ENCODE measurements around the gene PCED1B.
A peak's percentile ranks its signal among the peaks of the same experiment; 100 is the strongest.
"Not testable (repeated sequence)": the region's sequence is repeated elsewhere in the genome, so short reads cannot be mapped to it uniquely, and the experiment has no call there.

PCED1B gene

GRCh38 chr12:47272412-47273190 is 193.2 kb downstream of the PCED1B start:
- no peak for DNase-seq (ENCODE audit: low read depth in 2 of 2)

GRCh38 chr12:47273191-47273626 is 193.8 kb downstream of the PCED1B start:
- DNase-seq (ENCODE audit: low read depth in 2 of 2) = no peak

- DNase-seq (ENCODE audit: low read depth in 2 of 2) = no peak
Measured at GRCh38 chr12:47274760-47275159, 195.3 kb downstream of the PCED1B start.

- DNase-seq (ENCODE audit: low read depth in 2 of 2) = no peak
Measured at GRCh38 chr12:47276253-47276620, 196.8 kb downstream of the PCED1B start.

GRCh38 chr12:47276621-47277309 is 197.3 kb downstream of the PCED1B start:
- DNase-seq (ENCODE audit: low read depth in 2 of 2) = peak; percentile 8 to 32

GRCh38 chr12:47277972-47278448 is 198.6 kb downstream of the PCED1B start:
- no peak for DNase-seq (ENCODE audit: low read depth in 2 of 2)

GRCh38 chr12:47279758-47280157 is 200.3 kb downstream of the PCED1B start:
- not testable (repeated sequence) for DNase-seq (ENCODE audit: low read depth in 2 of 2)

- DNase-seq (ENCODE audit: low read depth in 2 of 2) = no peak
Measured at GRCh38 chr12:47280543-47281300, 201.3 kb downstream of the PCED1B start.

- no peak for DNase-seq (ENCODE audit: low read depth in 2 of 2)
Measured at GRCh38 chr12:47281667-47282171, 202.3 kb downstream of the PCED1B start.

GRCh38 chr12:47282206-47282605 is 202.8 kb downstream of the PCED1B start:
- DNase-seq (ENCODE audit: low read depth in 2 of 2) = no peak
